ENCODE data around the gene PPP1R13L. TPM values are rescaled to one million over a fixed set of nuclear protein-coding genes. Genes with fewer than 3 reads are reported as not detected.

The PPP1R13L gene
- total and polyA plus RNA-seq, 2 donors (not counting 1 experiment from before 2014, with no cell fraction given), result 7.4 to 9.2 TPM

- Mint-ChIP-seq H3K27ac (no peak overlapping the region), H3K4me1 (no peaks in the 10 kb centered on the region), H3K4me3 (no peak overlapping the region), H3K27me3 (peaks cover 18% of the 10 kb centered on the region), H3K9me3 (ENCODE audit: insufficient read depth) (no peaks in the 10 kb centered on the region)
- no peak for ATAC-seq (ENCODE audit: low read depth)
- Histone ChIP-seq H3K27me3 (replicated peaks in 1 of 4; ENCODE audit: control extremely low read depth in 1 of 4, control insufficient read depth in 3 of 4, insufficient read depth in 4 of 4, low read length in 3 of 4) (peaks cover 0 to 17% (median 0%) of the 10 kb centered on the region in 4 experiments), H3K9ac (ENCODE audit: low read length) (no peak overlapping the region), H4K20me1 (ENCODE audit: control insufficient read depth, insufficient read depth, low read length, poor library complexity, severe bottlenecking) (no peaks in the 10 kb centered on the region), H3K4me3 (ENCODE audit: control extremely low read depth in 1 of 5, extremely low read depth in 1 of 5, insufficient read depth in 1 of 5, low read depth in 2 of 5, low read length in 4 of 5) (no peak overlapping the region), H3K79me2 (ENCODE audit: control insufficient read depth, insufficient read depth, low read length) (no peaks in the 10 kb centered on the region), H3K9me3 (ENCODE audit: control extremely low read depth in 1 of 3, control insufficient read depth in 2 of 3, insufficient read depth in 1 of 3, low read length in 2 of 3) (no peaks in the 10 kb centered on the region), H2AFZ (ENCODE audit: insufficient read depth, low read depth, low read length, poor library complexity, severe bottlenecking) (no peak overlapping the region), H3K4me2 (replicated peaks; ENCODE audit: low read depth, low read length, poor library complexity, severe bottlenecking) (no peak overlapping the region), H3K36me3 (replicated peaks in 1 of 2; ENCODE audit: control extremely low read depth in 1 of 2, control insufficient read depth in 1 of 2, extremely low read depth in 1 of 2, insufficient read depth in 2 of 2, low read length in 1 of 2) (no peaks in the 10 kb centered on the region), H3K4me1 (ENCODE audit: control insufficient read depth in 2 of 2, insufficient read depth in 2 of 2, low read length in 2 of 2) (no peaks in the 10 kb centered on the region), H3K27ac (ENCODE audit: low read length in 2 of 2) (no peak overlapping the region)
- POLR2A ChIA-PET, result no interaction called here
- intact Hi-C loops (cut with micrococcal nuclease), result no loop called here
- 82% methylated on average over 24 of the region's 25 CpGs for WGBS (ENCODE audit: insufficient coverage)
- no peak for DNase-seq
- no peak for TF ChIP-seq EZH2 (IDR thresholded peaks at IDR 0.05; ENCODE audit: borderline replicate concordance, insufficient read depth, low read depth, low read length, poor library complexity, severe bottlenecking)
- TF ChIP-seq CTCF (IDR thresholded peaks at IDR 0.05), result no peak
- CTCF ChIA-PET, result no interaction called here
Observed at GRCh38 chr19:45347570-45348366, 57.1 kb downstream of the PPP1R13L start.

GRCh38 chr19:45346449-45346848 is 58.4 kb downstream of the PPP1R13L start:
- POLR2A ChIA-PET, result no interaction called here

More at GRCh38 chr19:45346449-45346848, 58.4 kb downstream of the PPP1R13L start:
- H3K4me3 Mint-ChIP-seq, result no peak overlapping the region
- peaks cover 18% of the 10 kb centered on the region for H3K27me3 Mint-ChIP-seq
- Histone ChIP-seq H3K79me2 (ENCODE audit: control insufficient read depth, insufficient read depth, low read length) (no peaks in the 10 kb centered on the region), H3K9ac (ENCODE audit: low read length) (no peak overlapping the region), H3K4me2 (replicated peaks; ENCODE audit: low read depth, low read length, poor library complexity, severe bottlenecking) (no peak overlapping the region), H3K4me3 (ENCODE audit: control extremely low read depth in 1 of 5, extremely low read depth in 1 of 5, insufficient read depth in 1 of 5, low read depth in 2 of 5, low read length in 4 of 5) (no peak overlapping the region), H4K20me1 (ENCODE audit: control insufficient read depth, insufficient read depth, low read length, poor library complexity, severe bottlenecking) (no peaks in the 10 kb centered on the region), H3K9me3 (ENCODE audit: control extremely low read depth in 1 of 3, control insufficient read depth in 2 of 3, insufficient read depth in 1 of 3, low read length in 2 of 3) (no peaks in the 10 kb centered on the region), H2AFZ (ENCODE audit: insufficient read depth, low read depth, low read length, poor library complexity, severe bottlenecking) (no peak overlapping the region), H3K36me3 (replicated peaks in 1 of 2; ENCODE audit: control extremely low read depth in 1 of 2, control insufficient read depth in 1 of 2, extremely low read depth in 1 of 2, insufficient read depth in 2 of 2, low read length in 1 of 2) (no peaks in the 10 kb centered on the region), H3K4me1 (ENCODE audit: control insufficient read depth in 2 of 2, insufficient read depth in 2 of 2, low read length in 2 of 2) (no peaks in the 10 kb centered on the region), H3K27ac (ENCODE audit: low read length in 2 of 2) (no peak overlapping the region), H3K27me3 (replicated peaks in 1 of 4; ENCODE audit: control extremely low read depth in 1 of 4, control insufficient read depth in 3 of 4, insufficient read depth in 4 of 4, low read length in 3 of 4) (peaks cover 0 to 26% (median 0%) of the 10 kb centered on the region in 4 experiments)
- CTCF ChIA-PET, result no interaction called here
- ATAC-seq (ENCODE audit: low read depth) (no peak), DNase-seq (no peak)
- H3K9me3 Mint-ChIP-seq (ENCODE audit: insufficient read depth), result no peaks in the 10 kb centered on the region
- H3K27ac Mint-ChIP-seq, result no peak overlapping the region
- TF ChIP-seq EZH2 (IDR thresholded peaks at IDR 0.05; ENCODE audit: borderline replicate concordance, insufficient read depth, low read depth, low read length, poor library complexity, severe bottlenecking) (no peak), CTCF (IDR thresholded peaks at IDR 0.05) (no peak)
- 36% methylated on average over 27 of the region's 27 CpGs for WGBS (ENCODE audit: insufficient coverage)
- no peaks in the 10 kb centered on the region for H3K4me1 Mint-ChIP-seq
- intact Hi-C loops (cut with micrococcal nuclease), result no loop called here

All from B cell (primary cell).